Epidermal melanocyte (primary cell): ENCODE measurements around the gene C16orf46.

Source experiments
- DNase-seq: peaks from one replicate; pipeline ENCODE4 v3.0.0; 2011; ENCODE audit warnings: low spot score; ENCODE audit not compliant: insufficient read length

Gene C16orf46

DNA sequence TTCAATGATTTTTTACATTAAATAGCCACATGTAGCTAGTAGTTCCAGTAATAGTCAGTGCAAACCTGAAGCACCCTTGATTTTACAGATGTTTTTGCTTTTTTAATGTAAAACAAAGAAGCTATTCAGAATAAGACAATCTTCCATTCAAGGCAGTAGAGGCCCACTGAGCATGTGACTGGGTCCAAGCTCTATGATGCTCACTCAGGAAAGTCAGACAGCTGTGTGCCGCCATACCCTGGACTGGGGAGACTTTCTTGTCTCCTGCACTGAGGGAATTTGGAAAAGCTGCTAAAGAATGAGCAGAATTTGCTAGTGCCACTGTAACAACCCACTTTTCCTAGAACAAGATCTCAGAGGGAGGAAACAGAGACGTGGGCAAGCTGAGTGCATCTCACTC, 58.5 kb downstream of the C16orf46 start:
- DNase-seq = peak; percentile 48

DNA sequence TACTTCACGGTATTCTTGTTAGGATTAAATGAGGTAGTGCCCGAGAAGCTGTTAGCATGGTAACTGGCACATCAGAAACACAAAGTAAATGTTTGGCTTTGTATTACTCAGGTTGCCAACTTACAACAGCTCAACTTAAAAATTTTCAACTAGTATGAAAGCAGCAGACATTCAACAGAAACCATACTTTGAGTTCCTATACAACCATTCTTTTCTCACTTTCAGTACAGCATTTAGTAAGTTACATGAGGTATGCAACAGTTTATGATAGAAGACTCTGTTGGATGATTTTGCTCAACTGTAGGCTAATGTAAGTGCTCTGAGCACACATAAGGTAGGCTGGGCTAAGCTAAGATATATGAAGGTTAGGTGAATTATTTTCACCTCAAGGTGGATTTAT, 62.4 kb downstream of the C16orf46 start:
- no peak for DNase-seq

DNA sequence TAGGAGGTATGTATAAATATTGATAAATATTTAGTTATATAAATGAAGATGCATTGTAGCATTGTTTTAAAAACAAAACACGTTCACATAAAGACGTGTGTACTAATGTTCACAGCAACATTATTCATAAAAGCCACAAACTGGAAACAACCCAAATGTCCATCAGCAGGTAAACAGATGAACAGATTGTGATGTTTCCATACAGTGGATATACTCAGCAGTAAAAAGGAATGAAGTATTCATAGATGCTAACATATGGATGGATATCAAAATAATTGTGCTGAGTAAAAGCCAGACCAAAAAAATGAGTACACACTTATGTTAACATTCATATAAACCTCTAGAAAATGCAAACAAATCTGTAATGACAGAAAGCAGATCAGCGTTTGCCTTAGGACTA, 64.1 kb downstream of the C16orf46 start:
- no peak for DNase-seq
